NCI-H446 (cell line): ENCODE measurements around the gene SSRP1.
"Not testable (repeated sequence)": the region's sequence is repeated elsewhere in the genome, so short reads cannot be mapped to it uniquely, and the experiment has no call there.

Experiments
- DNase-seq, 2 experiments: peaks; one replicate each; lab custom pipeline; 2025; lab: John Stamatoyannopoulos, UW

The SSRP1 gene

GRCh38 chr11:57335343-57336110 is at the start of gene SSRP1:
Gene SSRP1 (minus strand): TSS chr11:57335892. CDS start chr11:57335121, 771 bp downstream.
- peak; percentile 73 to 93 for DNase-seq

- DNase-seq = no peak
Measured at GRCh38 chr11:57380975-57381374, 45.3 kb upstream of the SSRP1 start, which contains the start of gene PRG3. Gene PRG3 (minus strand): TSS chr11:57381150. CDS start chr11:57380708, 442 bp downstream.

- DNase-seq = no peak
Measured at GRCh38 chr11:57379732-57380131, 44.0 kb upstream of the SSRP1 start.

DNA sequence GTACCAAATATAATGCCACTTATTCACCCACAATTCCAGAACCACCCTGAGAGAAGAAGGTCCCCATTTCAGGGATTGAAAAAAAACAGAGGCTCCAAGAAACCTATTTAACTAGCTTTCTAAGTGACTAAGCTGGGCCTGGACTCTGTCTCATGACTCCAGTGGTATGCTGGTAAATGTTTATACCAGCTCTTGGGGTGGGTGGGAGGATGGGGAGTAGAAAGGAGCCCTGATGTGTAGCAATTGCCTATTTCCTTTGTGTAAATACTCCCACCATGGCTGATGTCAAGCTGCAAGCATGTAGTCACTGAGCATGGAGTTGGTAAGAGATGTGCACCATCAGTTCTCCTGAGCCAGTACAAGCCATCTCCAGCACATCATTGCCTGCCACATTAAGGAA is 42.5 kb upstream of the SSRP1 start:
- DNase-seq = no peak

DNA sequence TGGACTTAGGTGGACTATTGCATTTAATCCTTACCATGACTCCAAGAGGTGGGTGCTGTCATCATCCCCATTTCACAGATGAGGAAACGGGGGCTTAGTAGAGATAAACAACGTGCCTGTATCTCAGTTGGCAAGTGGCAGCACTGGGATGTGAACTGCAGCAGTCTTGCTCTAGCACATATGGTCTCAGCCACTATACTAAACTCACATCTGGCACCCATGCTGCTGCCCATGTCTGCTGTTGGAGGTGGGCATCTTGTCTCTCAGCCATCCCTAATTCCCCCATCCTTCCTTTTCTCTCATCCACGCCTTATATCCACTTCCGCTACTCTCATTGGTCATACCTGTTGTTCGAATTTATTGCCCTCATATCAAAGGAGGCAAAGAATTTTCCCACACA is 41.4 kb upstream of the SSRP1 start:
- DNase-seq = no peak

GRCh38 chr11:57376095-57377090 is 40.7 kb upstream of the SSRP1 start:
- no peak for DNase-seq

- no peak for DNase-seq
Measured at GRCh38 chr11:57375490-57375889, 39.8 kb upstream of the SSRP1 start.

DNA sequence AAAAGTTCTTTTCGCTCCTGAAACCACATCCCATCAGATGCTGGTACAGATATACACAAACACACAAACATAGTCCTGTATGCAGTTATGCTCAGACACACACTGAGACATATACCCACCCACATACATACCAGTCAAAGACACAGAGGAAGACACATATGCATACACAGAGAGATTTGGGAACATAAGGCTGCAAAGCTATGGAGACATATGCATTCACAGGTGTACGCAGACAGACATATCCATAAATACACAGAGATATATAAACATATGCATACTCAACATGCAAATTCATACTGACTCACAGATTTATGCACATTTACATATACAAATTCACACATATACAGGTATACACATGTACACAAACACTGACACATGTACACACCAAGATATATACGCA is 39.3 kb upstream of the SSRP1 start:
- no peak for DNase-seq

DNA sequence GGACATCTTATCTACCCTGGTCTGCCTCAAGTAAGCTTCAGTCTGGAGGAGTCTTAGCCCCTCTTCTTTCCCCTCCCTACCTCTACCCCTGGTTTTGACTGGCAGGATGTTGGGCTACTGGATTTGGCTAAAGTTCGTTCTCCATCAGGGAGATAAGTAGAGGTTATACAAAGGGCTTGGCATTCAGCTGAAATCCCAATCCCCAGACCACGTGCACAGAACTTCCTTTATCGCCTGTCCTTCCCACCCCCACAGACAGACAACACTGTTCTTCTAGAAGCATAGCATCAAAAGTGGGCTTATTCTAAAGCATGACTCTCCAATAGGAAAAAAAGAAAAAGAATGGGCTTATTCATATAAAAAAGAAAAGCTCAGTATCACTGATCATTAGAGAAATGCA is 37.5 kb upstream of the SSRP1 start:
- DNase-seq = no peak

DNA sequence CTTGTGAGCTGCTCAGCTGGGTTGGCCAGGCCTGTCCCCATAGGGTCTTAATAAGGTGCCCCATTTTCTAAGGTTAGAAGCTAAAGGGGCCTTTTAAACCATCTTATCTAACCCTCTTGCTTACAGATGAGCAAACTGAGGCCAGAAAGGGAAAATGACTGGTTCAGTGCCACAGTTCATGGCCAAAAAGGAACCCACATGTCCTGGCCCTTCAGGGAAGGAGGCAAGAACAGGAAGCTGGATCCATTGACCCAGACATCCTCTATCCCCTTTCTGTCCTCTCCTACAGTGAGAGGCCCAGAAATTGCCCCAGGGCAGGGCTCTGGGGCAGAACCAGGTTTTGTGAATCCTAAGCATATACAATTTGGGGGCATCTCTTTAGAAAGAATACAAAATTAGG is 35.2 kb upstream of the SSRP1 start:
- no peak for DNase-seq

DNA sequence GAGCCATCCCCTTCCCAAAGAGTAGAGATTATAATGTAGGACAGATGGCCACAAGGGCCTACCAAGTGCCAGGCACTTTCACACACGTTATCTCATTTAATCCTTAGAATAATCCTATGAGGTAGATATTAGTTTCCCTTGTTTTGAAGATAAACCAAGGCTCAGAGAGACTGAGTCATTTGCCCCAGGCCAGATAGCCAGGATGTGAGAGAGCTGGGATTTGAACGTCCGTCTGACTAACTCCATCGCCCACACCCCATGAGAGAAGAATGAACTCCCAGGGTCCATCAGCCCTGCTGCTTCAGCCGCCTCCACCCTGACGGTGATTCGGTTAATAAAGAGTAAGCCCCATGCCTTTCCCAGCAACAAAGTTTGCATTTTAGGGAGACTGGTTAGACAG is 34.6 kb upstream of the SSRP1 start:
- no peak for DNase-seq

DNA sequence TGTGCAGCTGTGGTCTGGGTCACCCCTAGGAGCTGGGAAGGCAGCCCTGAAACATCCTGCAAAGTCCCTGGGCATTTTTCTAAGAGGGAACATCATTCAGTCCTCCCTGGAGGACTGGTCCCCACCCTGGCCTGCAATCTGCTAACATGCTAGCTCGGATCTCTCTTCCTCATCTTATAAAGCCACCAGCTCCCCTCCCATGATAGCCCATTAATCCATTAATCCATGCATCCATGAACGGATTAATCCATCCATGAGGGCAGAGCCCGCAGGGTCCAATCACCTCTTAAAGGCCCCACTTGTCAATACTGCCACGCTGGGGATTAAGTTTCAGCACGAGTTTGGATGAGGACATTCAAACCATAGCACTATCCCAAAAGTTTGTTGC is 33.1 kb upstream of the SSRP1 start:
- no peak for DNase-seq

- DNase-seq = no peak
Measured at GRCh38 chr11:57368106-57368844, 32.6 kb upstream of the SSRP1 start.

DNA sequence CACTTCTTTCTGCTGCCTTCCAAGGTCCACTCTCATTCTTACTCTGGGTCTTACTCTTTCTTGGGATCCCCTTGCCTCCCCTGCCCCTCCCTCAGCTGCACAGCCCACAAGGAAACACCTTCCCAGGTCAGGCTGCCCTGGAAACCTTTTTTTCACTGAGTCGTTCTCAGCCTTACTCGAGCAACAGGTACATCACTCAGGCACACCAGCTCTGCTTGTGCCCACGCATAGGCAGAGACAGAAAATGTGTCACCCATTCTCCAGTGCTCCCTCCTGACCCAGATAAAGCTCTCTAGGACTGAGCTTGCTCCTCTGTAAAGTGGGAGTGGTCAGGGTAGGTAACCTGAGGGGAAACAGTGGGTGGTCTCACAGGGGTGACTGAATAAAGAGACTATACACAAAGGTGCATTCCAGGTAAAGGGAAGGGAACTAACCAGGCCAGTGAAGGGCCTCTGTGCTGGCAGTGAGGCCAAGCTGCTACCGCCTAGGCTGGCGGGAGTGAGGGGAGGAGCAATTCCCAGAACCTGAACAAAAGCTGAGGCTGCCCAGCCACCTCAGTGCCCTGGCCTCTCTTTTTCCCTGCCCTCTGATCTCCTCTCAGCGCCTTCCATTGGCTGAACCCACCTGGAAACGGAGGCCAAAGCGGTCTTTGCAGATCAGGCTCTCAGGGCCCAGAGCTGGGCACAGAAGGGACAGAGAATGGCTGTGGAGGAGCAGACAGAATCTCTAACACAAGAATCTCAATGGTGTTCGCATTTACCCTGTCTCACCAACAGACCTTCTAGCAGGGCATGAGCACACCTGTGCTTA is 29.4 kb upstream of the SSRP1 start:
- DNase-seq = no peak

GRCh38 chr11:57363131-57364080 is 27.7 kb upstream of the SSRP1 start:
- no peak for DNase-seq

- no peak for DNase-seq
Measured at GRCh38 chr11:57361926-57362325, 26.2 kb upstream of the SSRP1 start.

- DNase-seq = not testable (repeated sequence)
Measured at GRCh38 chr11:57361420-57361819, 25.7 kb upstream of the SSRP1 start.

DNA sequence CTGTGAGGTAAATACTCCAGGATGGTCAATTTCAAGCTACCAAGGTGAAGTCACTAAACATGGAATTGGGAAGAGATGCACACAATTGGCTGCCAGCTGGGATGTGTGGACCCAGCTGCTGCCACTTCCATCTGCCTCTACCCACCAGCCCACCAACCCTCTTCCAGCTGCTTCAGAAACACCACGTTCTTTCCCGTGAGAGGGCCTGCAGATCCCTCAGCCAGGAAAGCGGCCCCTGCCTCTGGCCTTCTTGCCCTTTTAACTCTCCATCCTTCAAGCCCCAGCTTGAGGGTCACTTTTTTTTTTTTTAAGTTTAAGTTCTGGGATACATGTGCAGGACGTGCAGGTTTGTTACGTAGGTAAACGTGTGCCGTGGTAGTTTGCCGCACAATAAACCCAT is 25.3 kb upstream of the SSRP1 start:
- DNase-seq = no peak

DNA sequence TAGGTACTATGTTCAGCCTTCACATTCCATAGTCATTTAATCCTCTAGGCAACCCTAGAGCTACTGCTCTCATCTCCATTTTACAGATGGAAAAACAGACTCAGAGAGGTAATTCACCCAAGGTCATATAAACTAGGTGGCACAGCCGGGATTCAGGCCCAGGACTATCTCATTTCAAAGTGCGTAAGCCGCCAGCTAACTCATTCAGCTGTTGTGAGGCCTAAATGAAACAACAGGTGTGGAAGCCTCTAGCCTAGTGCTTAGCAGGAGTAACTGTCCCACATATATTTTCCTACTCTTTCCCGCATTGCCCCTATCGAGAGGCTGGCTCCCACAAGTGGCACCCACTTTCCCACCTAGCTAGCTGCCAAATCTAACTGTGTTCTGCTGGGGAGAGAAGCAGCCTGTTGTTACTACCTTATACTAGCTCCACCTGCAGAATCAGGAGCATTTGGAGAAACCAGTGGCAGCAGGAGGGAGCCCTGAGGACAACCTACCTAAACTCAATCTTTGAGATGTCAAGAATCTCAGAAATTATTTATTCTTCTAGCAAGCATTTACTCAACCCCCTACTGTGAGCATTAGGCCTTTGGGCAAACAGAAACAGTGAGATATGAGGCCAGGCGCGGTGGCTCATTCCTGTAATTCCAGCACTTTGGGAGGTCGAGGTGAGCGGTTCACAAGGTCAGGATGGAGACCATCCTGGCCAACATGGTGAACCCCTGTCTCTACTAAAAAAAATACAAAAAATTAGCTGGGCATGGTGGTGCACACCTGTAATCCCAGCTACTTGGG is 24.4 kb upstream of the SSRP1 start:
- DNase-seq = no peak
